HG03139 (cell line): ENCODE results near the gene MAGEB17.
"Not testable (repeated sequence)": the region's sequence is repeated elsewhere in the genome, so short reads cannot be mapped to it uniquely, and the experiment has no call there.

Experiments
- ATAC-seq: cut with Tn5 transposase; IDR thresholded peaks from one replicate; pipeline ENCODE4 v1.9.1; 2021; ENCODE audit not compliant: unreplicated experiment

Gene MAGEB17

DNA sequence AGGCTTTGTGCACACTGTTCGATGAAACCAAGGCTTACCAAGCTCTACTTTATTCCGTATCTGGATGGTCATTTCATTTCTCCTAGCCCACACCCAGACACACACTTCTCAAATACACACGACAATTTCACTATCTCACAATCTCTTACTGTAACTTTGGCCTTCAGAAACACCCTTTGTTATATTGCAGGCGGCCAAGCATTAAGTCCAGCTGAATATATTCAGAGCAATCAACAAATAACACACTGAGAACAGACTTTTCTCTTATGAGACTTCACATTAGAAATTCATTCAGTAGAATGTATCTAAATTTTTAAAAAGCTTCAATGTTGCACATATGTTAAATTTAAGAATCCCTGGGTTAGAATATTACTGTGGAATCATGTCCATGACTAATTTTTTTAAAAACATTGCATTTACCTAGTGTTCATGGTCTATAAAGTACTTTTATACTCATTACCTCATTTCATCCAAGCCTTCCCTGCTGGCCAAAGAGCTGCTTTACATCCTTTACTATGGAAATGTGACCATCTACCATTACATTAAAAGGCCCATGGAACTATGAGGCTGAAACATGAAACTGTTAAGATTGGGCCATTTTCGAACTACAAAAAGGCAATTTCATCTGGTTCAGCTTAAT lies 10.5 kb upstream of the MAGEB17 start:
- ATAC-seq, result no peak

DNA sequence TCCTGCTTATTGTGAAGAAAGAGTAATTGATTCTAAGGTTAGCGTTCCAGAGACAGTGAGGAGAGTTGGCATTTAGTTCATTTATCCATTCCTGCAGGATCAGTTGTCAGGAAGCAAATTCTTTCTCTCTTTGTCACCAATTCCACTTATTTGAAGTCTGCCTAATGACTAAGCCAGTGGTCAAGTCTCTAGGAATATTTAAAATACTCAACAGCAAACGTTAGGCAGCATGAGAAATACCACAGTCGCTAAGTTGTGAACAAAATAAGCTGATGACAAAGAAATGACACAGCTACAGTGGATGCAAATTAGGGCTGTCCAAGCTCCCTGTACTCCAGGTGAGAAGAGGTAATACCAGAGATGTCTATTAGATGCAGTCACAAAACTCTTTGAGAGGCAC lies 6.6 kb upstream of the MAGEB17 start:
- ATAC-seq, result no peak

- ATAC-seq, result not testable (repeated sequence)
These were observed 6.1 kb upstream of the MAGEB17 start for GRCh38 chrX:16161173-16161572.

GRCh38 chrX:16162391-16162790 lies 4.9 kb upstream of the MAGEB17 start:
- ATAC-seq, result no peak

DNA sequence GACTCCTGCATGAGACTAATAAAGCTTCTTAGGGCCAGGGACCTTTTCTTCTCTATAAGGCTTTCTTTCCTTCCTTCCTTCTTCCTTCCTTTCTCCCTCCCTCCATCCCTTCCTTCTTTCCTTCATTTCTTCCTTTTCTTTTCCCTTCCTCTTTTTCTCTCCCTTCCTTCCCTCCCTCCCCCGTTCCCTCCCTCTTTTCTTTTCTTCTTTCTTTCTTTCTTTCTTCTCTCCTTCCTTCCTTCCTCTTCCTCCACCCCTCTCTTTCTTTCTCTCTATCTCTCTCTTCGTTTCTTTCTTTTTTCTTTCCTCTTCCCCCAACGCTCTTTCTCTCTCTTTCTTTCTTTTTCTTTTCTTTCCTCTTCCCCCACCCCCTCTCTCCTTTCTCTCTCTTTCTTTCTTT lies 2.5 kb upstream of the MAGEB17 start:
- no peak for ATAC-seq

GRCh38 chrX:16171039-16171438 lies 3.8 kb downstream of the MAGEB17 start:
- ATAC-seq, result no peak

GRCh38 chrX:16171944-16172343 lies 4.7 kb downstream of the MAGEB17 start:
- no peak for ATAC-seq

- ATAC-seq, result no peak
These were observed 5.1 kb downstream of the MAGEB17 start for GRCh38 chrX:16172391-16172790.

DNA sequence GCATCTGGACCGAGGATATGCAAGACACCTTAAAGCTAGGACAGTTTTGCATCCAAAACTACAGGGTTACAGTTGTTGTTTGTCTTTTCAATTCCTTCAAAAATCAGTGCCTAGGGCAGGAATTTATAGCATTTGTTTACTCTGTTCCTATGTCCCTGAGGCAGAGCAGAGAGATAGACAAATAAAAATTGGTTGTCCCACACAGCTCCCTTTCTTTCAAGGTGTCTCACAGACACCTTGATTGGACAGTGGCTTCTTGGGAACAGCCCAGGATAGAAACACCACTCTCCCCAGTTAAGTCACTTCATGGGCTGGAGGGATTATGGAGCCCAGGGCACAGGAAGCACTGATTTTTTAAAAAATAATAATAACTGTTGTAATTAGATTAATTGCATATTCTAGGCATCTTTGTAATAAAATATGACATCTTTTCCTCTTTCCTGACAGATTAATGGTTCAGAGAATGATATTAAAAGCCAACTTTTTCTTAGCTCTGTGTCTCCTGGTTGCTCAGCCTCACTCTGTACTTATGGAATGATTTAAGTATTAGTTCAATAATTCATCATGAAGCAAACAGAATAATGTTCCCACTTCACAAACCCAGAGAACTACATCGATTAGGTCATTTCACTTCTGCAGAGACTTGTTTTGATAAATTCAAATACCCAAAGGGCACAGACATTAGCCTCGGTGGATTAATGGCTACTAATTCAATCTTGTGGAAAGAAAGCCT lies 8.2 kb downstream of the MAGEB17 start:
- ATAC-seq, result no peak

DNA sequence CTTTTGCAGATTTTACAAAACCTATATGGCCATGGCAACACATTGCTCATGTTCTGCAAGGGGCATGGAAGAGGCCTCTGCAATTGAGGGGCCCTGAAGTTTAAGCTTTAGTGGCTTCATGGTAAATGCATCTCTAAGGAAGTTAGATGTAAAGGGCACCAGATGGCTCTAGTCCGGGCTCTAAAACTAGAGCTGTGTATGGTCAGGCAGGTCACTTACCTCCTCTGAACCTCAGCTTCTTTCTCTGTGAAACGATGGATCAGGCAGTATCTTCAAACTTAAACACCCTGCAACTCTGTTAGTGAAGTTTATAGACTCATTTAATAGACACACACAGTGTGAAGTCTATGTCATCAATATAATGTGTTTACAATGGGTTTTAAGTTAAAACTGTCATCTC lies 10.0 kb downstream of the MAGEB17 start:
- no peak for ATAC-seq

- not testable (repeated sequence) for ATAC-seq
These were observed 16.6 kb downstream of the MAGEB17 start for GRCh38 chrX:16183843-16184242.

GRCh38 chrX:16185725-16186136 lies 18.4 kb downstream of the MAGEB17 start:
- ATAC-seq, result peak; percentile 98

DNA sequence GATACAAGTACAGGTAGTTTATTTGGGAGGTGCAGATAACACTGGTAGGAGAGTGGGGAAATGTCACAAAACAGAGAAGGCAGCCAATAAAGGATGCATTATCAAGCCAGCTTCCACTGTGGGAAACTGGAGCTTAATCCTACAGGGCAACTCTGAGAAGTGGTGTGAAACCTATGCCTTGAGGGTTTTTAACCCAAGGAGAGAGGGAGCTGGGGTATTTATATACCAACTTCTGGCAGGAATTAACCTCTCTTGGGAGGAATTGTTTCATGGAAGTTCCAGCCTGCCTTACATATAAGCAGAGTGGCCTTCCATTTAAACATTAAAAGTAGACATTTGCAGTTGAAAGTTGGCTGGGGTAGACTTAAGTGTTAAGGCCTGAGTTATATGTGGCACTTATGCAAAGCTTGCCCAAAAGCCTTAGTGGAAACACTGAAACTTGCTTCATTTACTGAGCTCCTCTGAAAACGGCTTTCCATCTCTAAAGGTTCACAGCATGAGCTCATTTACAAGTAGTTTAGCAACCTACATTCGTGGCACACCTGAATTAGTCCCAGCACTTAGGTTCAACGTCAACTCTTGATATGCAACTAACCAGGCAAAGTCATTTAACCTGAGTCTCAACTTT lies 19.2 kb downstream of the MAGEB17 start:
- ATAC-seq, result no peak

GRCh38 chrX:16187024-16187760 lies 19.9 kb downstream of the MAGEB17 start:
- no peak for ATAC-seq

GRCh38 chrX:16188687-16189086 lies 21.4 kb downstream of the MAGEB17 start:
- ATAC-seq, result no peak

- no peak for ATAC-seq
These were observed 24.3 kb downstream of the MAGEB17 start for GRCh38 chrX:16191605-16192004.

DNA sequence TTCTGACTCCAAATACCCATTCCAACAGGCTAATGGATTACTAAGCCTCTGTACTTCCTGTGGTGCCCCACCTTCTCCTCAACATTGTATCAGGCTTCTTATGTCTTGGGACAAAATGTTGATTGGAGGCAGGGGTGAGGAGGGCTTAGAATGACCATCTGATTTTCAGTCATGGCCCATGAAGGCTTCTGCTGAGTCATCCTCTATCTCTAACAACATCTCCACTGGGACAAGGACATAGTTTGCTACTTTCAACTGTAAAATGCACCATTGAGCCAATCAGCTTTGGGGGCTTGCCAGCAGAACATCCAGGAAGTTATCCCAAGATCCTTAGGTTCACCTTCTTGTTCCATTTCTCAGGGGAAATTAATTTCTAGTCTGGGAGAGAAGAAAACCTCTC lies 29.5 kb downstream of the MAGEB17 start:
- ATAC-seq, result no peak

- ATAC-seq, result no peak
These were observed 32.1 kb downstream of the MAGEB17 start for GRCh38 chrX:16199343-16199742.

DNA sequence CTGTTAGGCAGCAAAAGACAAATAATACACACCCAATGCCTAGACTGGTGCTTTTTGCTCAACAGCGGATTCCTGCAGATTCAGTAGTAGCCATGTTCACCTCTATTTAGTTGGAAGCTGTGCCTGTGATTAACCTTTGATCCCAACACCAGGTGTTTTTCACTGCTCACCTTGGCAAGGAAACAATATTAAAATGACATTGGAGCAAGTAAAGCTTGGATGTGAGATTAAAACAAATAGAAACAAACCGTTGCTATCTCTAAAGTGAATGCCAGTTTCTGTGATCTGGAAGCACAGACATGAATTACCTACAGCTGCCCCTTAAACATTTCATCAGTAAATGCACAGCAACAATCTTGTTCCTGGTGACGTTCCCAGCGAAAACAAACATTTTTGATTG lies 35.7 kb downstream of the MAGEB17 start:
- no peak for ATAC-seq

- ATAC-seq, result no peak
These were observed 37.3 kb downstream of the MAGEB17 start for GRCh38 chrX:16204538-16204937.

DNA sequence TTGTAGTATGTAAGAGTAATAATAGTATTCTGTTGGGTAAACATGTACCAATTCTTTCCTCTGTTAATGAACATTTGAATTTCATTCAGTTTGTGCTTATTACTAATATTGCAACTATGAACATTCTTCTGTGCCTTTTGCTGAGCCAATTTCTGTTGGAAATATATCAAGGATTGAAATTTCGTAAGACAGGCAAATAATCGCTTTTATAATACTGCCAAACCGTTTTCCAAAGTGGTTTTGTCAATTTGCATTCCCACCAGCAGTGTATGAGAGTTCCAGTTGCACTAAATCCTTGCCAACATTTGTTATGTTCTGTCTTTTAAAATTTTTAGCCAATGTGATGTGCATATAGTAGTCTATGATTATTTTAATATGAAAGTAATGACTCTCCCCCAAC lies 38.6 kb downstream of the MAGEB17 start:
- ATAC-seq, result no peak

DNA sequence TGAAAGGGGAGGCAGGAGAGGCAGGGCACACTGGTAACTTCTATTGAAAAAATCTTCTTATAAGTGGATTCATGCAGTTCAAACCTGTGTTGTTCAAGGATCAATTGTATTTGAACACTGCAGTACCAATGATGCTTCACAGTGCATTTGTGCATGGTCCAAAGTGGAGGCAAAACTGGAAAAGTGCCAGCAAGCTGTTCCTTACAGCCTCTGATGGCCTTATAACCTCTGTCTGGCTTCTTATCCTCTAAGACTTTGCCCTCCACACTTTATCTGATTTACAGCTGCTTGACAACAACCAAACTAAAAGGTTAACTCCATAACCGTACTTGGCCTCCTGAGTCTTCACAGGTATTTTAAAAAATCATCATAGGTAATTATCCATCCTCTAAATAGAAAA lies 40.4 kb downstream of the MAGEB17 start:
- no peak for ATAC-seq
